Testis (tissue), 3 donors: ENCODE data around the gene KCNJ18. TPM values are rescaled to one million over a fixed set of nuclear protein-coding genes. Genes with fewer than 3 reads are reported as not detected.
"Not testable (repeated sequence)": the region's sequence is repeated elsewhere in the genome, so short reads cannot be mapped to it uniquely, and the experiment has no call there.

Experiments
- DNase-seq: peaks from one replicate; pipeline ENCODE4 v3.0.0-alpha.2; 2019
- H3K27ac ChIP-seq, 2 donors: fragments of 200-600 bp; sonication (generic); one replicate each; pipeline ENCODE4 v1.5.1; 2019
- H3K27me3 ChIP-seq: fragments of 200-600 bp; sonication (generic); one replicate; pipeline ENCODE4 v1.5.1; 2019
- H3K36me3 ChIP-seq: fragments of 200-600 bp; sonication (generic); one replicate; pipeline ENCODE4 v1.5.1; 2017; ENCODE audit warnings: low read depth; ENCODE audit errors: missing control alignments
- H3K4me1 ChIP-seq: fragments of 200-600 bp; sonication (generic); one replicate; pipeline ENCODE4 v1.5.1; 2019
- H3K4me3 ChIP-seq, 2 donors: fragments of 200-600 bp; sonication (generic); one replicate each; pipeline ENCODE4 v1.5.1; 2017 to 2019
- H3K9me3 ChIP-seq: fragments of 200-600 bp; sonication (generic); one replicate; pipeline ENCODE4 v1.5.1; 2017
- WGBS, 2 donors: methylation state at CpG; one replicate each; pipeline ENCODE4 v1.1.5; 2018; 5-methylcytosine and 5-hydroxymethylcytosine counted together
- intact Hi-C: fragments of 100-400 bp; cut with DNase I; formaldehyde crosslinking; loops from one replicate; pipeline ENCODE4 v1.15.1; 2023; ENCODE audit warnings: low total_unique reads
- polyA plus RNA-seq: library from polyadenylated mRNA; stranded (reverse); fragments of 350-450 nt; fragmentation: Illumina TruSeq; extraction: RNeasy Lipid Tissue Mini Kit (QIAGEN cat#74804); gene quantifications from one replicate; pipeline ENCODE4 v1.2.3, GENCODE V29; 2014; ENCODE audit warnings: low read depth, low replicate concordance; ENCODE audit not compliant: insufficient read depth
- total RNA-seq, 2 donors: library from RNA; depleted of rRNA; stranded (reverse); fragments of >200 nt; gene quantifications; one replicate each; pipeline ENCODE4 v1.2.3, GENCODE V29; 2016

Gene KCNJ18
- total and polyA plus RNA-seq, 3 donors from 2014 or later: 0.55 to 1.0 (median 0.68) TPM

- H3K4me3 ChIP-seq, H3K36me3 ChIP-seq, DNase-seq, H3K27ac ChIP-seq, intact Hi-C loops, H3K9me3 ChIP-seq, H3K27me3 ChIP-seq, H3K4me1 ChIP-seq: not testable (repeated sequence)
- WGBS, 2 donors: 41 to 52% methylated on average over 2 of the region's 2 CpGs
These were observed 26.3 kb upstream of the KCNJ18 start for GRCh38 chr17:21665935-21666493.

GRCh38 chr17:21666711-21667412, 25.5 kb upstream of the KCNJ18 start:
- H3K27me3 ChIP-seq, H3K4me3 ChIP-seq, H3K4me1 ChIP-seq, H3K27ac ChIP-seq, H3K9me3 ChIP-seq, DNase-seq, intact Hi-C loops, H3K36me3 ChIP-seq: not testable (repeated sequence)
- WGBS, 2 donors: 47 to 58% methylated on average over 3 of the region's 3 CpGs

GRCh38 chr17:21667413-21668117, 24.8 kb upstream of the KCNJ18 start:
- H3K4me1 ChIP-seq, H3K36me3 ChIP-seq, H3K9me3 ChIP-seq, H3K27ac ChIP-seq, DNase-seq, H3K27me3 ChIP-seq, H3K4me3 ChIP-seq, intact Hi-C loops: not testable (repeated sequence)
- WGBS, 2 donors: 48 to 61% methylated on average over 7 of the region's 7 CpGs

GRCh38 chr17:21668118-21668488, 24.2 kb upstream of the KCNJ18 start:
- H3K4me1 ChIP-seq, DNase-seq, H3K36me3 ChIP-seq, intact Hi-C loops, H3K27ac ChIP-seq, H3K27me3 ChIP-seq, H3K4me3 ChIP-seq, H3K9me3 ChIP-seq: not testable (repeated sequence)
- WGBS, 2 donors: 24 to 66% methylated on average over 3 of the region's 3 CpGs

- H3K9me3 ChIP-seq, H3K4me1 ChIP-seq, H3K27me3 ChIP-seq, H3K36me3 ChIP-seq, H3K4me3 ChIP-seq, intact Hi-C loops, H3K27ac ChIP-seq, DNase-seq: not testable (repeated sequence)
- WGBS, 2 donors: 83 to 85% methylated on average over 13 of the region's 13 CpGs
These were observed 23.4 kb upstream of the KCNJ18 start for GRCh38 chr17:21668746-21669508.

- intact Hi-C loops, H3K27me3 ChIP-seq, H3K27ac ChIP-seq, H3K36me3 ChIP-seq, H3K4me3 ChIP-seq, DNase-seq, H3K4me1 ChIP-seq, H3K9me3 ChIP-seq: not testable (repeated sequence)
- WGBS, 2 donors: 70% methylated on average over 10 of the region's 10 CpGs
These were observed 22.5 kb upstream of the KCNJ18 start for GRCh38 chr17:21669616-21670360.

GRCh38 chr17:21670361-21671155, 21.8 kb upstream of the KCNJ18 start:
- WGBS, 2 donors: 52 to 58% methylated on average over 8 of the region's 8 CpGs

GRCh38 chr17:21671437-21671836, 20.9 kb upstream of the KCNJ18 start:
- H3K36me3 ChIP-seq, H3K9me3 ChIP-seq, H3K27ac ChIP-seq, H3K4me3 ChIP-seq, DNase-seq, intact Hi-C loops, H3K4me1 ChIP-seq, H3K27me3 ChIP-seq: not testable (repeated sequence)
- WGBS, 2 donors: 80 to 85% methylated on average over 2 of the region's 2 CpGs

More at GRCh38 chr17:21670361-21671155, 21.8 kb upstream of the KCNJ18 start:
- H3K27me3 ChIP-seq, H3K4me1 ChIP-seq, H3K27ac ChIP-seq, DNase-seq, H3K36me3 ChIP-seq, intact Hi-C loops, H3K4me3 ChIP-seq, H3K9me3 ChIP-seq: not testable (repeated sequence)

- H3K36me3 ChIP-seq, H3K4me1 ChIP-seq, H3K27me3 ChIP-seq, H3K4me3 ChIP-seq, intact Hi-C loops, H3K9me3 ChIP-seq, H3K27ac ChIP-seq, DNase-seq: not testable (repeated sequence)
- 73 to 83% methylated on average over 4 of the region's 4 CpGs for WGBS, 2 donors
These were observed 20.5 kb upstream of the KCNJ18 start for GRCh38 chr17:21671871-21672270.

- intact Hi-C loops, H3K9me3 ChIP-seq, H3K36me3 ChIP-seq: not testable (repeated sequence)
These were observed 18.7 kb upstream of the KCNJ18 start for GRCh38 chr17:21673451-21674241.

More at GRCh38 chr17:21673451-21674241, 18.7 kb upstream of the KCNJ18 start:
- H3K27ac ChIP-seq, DNase-seq, H3K4me1 ChIP-seq, H3K27me3 ChIP-seq: not testable (repeated sequence)
- H3K4me3 ChIP-seq: peak overlapping the region; percentile 42 to 46
- WGBS, 2 donors: 67 to 75% methylated on average over 31 of the region's 31 CpGs
